ENCODE measurements around the gene DDTL.
"Not testable (repeated sequence)": the region's sequence is repeated elsewhere in the genome, so short reads cannot be mapped to it uniquely, and the experiment has no call there.

The DDTL gene

GRCh38 chr22:23966568-23966967 is at the start of gene DDTL:
Gene DDTL (plus strand): TSS chr22:23966888. CDS start chr22:23966915, 27 bp downstream.
- not testable (repeated sequence) for DNase-seq (ENCODE audit: low read depth, low spot score)

GRCh38 chr22:23920267-23920611 is 46.4 kb upstream of the DDTL start:
- DNase-seq (ENCODE audit: low read depth, low spot score): not testable (repeated sequence)

- peak; percentile 5 for DNase-seq (ENCODE audit: low read depth, low spot score)
Measured at GRCh38 chr22:23921586-23922201, 45.0 kb upstream of the DDTL start.

- DNase-seq (ENCODE audit: low read depth, low spot score): peak; percentile 0
Measured at GRCh38 chr22:23922921-23923320, 43.8 kb upstream of the DDTL start.

GRCh38 chr22:23925020-23925606 is 41.6 kb upstream of the DDTL start:
- DNase-seq (ENCODE audit: low read depth, low spot score): peak; percentile 0

- peak; percentile 0 for DNase-seq (ENCODE audit: low read depth, low spot score)
Measured at GRCh38 chr22:23926561-23926960, 40.1 kb upstream of the DDTL start.

GRCh38 chr22:23938328-23939016 is 28.2 kb upstream of the DDTL start:
- DNase-seq (ENCODE audit: low read depth, low spot score): no peak

- no peak for DNase-seq (ENCODE audit: low read depth, low spot score)
Measured at GRCh38 chr22:23939017-23939357, 27.7 kb upstream of the DDTL start.

GRCh38 chr22:23940166-23940565 is 26.5 kb upstream of the DDTL start:
- DNase-seq (ENCODE audit: low read depth, low spot score): not testable (repeated sequence)

- DNase-seq (ENCODE audit: low read depth, low spot score): not testable (repeated sequence)
Measured at GRCh38 chr22:23947391-23947790, 19.3 kb upstream of the DDTL start.

GRCh38 chr22:23949764-23950163 is 16.9 kb upstream of the DDTL start:
- not testable (repeated sequence) for DNase-seq (ENCODE audit: low read depth, low spot score)

GRCh38 chr22:23951383-23951782 is 15.3 kb upstream of the DDTL start:
- not testable (repeated sequence) for DNase-seq (ENCODE audit: low read depth, low spot score)

- not testable (repeated sequence) for DNase-seq (ENCODE audit: low read depth, low spot score)
Measured at GRCh38 chr22:23952794-23953405, 13.8 kb upstream of the DDTL start.

- not testable (repeated sequence) for DNase-seq (ENCODE audit: low read depth, low spot score)
Measured at GRCh38 chr22:23953485-23953884, 13.2 kb upstream of the DDTL start.

- not testable (repeated sequence) for DNase-seq (ENCODE audit: low read depth, low spot score)
Measured at GRCh38 chr22:23954193-23954990, 12.3 kb upstream of the DDTL start.

GRCh38 chr22:23954991-23955305 is 11.7 kb upstream of the DDTL start:
- not testable (repeated sequence) for DNase-seq (ENCODE audit: low read depth, low spot score)

GRCh38 chr22:23955886-23956285 is 10.8 kb upstream of the DDTL start:
- DNase-seq (ENCODE audit: low read depth, low spot score): not testable (repeated sequence)

- peak; percentile 71 for DNase-seq (ENCODE audit: low read depth, low spot score)
Measured at GRCh38 chr22:23956301-23956900, 10.3 kb upstream of the DDTL start.

- DNase-seq (ENCODE audit: low read depth, low spot score): not testable (repeated sequence)
Measured at GRCh38 chr22:23961084-23961771, 5.5 kb upstream of the DDTL start, which contains the start of gene GSTT2B. Gene GSTT2B (minus strand): TSS chr22:23961195. CDS start chr22:23961131, 64 bp downstream.

- not testable (repeated sequence) for DNase-seq (ENCODE audit: low read depth, low spot score)
Measured at GRCh38 chr22:23966094-23966493, 594 bp upstream of the DDTL start.

- DNase-seq (ENCODE audit: low read depth, low spot score): no peak
Measured at GRCh38 chr22:23969071-23969470, 2.4 kb downstream of the DDTL start.
